ENCODE data around the gene ITGB5. TPM values are rescaled to one million over a fixed set of nuclear protein-coding genes. Genes with fewer than 3 reads are reported as not detected.

Gene ITGB5
- total and polyA plus RNA-seq, 4 donors: 21.0 to 126 (median 43.7) TPM

DNA sequence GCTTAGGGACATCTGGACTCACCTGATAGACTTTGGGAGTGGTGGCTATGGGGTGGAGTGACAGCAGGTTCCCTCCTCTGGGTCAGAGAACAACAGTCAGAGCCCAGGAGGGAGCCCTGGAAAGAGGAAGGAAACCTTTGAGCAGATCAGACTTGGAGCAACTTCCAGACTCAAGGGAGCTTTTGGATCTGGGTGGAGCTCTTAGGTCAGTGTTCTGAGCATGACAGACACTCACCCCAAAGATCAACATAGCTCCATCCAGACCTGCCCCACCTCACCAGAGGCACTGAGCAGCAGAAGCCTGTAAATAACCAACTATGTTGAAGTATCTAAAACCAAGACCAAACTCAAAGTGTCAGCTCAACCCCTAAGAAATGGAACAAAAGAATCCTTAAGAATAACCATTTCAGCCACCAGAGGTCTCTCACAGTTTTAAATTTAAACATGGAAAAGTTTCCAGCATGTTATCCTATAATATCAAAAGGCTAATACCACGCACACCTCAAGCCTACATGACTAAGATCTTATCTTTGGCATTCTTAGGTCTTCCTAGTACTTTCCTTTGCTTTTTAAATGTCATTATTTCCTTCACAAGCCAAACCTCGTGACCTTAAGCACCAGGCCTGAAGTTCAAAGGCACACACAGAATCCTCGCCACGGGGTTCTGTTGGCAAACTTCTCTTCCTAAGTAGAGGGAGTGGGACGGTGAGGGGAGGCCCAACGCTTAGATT, 100.5 kb downstream of the ITGB5 start:
- no peaks in the 10 kb centered on the region for H3K9me3 ChIP-seq (ENCODE audit: control insufficient read depth in 4 of 4, insufficient read depth in 3 of 4, low read length in 3 of 4)
- H3K27me3 ChIP-seq (ENCODE audit: control insufficient read depth in 3 of 3, insufficient read depth in 3 of 3, low read length in 2 of 3): no peaks in the 10 kb centered on the region
- H3K4me1 ChIP-seq (ENCODE audit: control insufficient read depth in 5 of 5, insufficient read depth in 5 of 5, low read length in 5 of 5): peaks cover 4 to 29% (median 9%) of the 10 kb centered on the region in 5 donors
- H3K9ac ChIP-seq (ENCODE audit: insufficient read depth in 1 of 2, low read length in 2 of 2): no peak overlapping the region
- no peak for ATAC-seq (ENCODE audit: insufficient read depth, low FRiP score)
- TF ChIP-seq, protein P1, sequence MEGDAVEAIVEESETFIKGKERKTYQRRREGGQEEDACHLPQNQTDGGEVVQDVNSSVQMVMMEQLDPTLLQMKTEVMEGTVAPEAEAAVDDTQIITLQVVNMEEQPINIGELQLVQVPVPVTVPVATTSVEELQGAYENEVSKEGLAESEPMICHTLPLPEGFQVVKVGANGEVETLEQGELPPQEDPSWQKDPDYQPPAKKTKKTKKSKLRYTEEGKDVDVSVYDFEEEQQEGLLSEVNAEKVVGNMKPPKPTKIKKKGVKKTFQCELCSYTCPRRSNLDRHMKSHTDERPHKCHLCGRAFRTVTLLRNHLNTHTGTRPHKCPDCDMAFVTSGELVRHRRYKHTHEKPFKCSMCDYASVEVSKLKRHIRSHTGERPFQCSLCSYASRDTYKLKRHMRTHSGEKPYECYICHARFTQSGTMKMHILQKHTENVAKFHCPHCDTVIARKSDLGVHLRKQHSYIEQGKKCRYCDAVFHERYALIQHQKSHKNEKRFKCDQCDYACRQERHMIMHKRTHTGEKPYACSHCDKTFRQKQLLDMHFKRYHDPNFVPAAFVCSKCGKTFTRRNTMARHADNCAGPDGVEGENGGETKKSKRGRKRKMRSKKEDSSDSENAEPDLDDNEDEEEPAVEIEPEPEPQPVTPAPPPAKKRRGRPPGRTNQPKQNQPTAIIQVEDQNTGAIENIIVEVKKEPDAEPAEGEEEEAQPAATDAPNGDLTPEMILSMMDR (IDR thresholded peaks at IDR 0.05; ENCODE audit: control extremely low read depth, extremely low read depth): no peak
- peak overlapping the region in 1 of 2 donors; percentile 68 for H3K27ac ChIP-seq (ENCODE audit: low read depth in 1 of 2, low read length in 1 of 2)
- 63 to 77% methylated on average over 6 of the region's 6 CpGs for WGBS, 2 donors
- no peaks in the 10 kb centered on the region for H3K36me3 ChIP-seq (ENCODE audit: control insufficient read depth in 4 of 4, insufficient read depth in 4 of 4, low read length in 4 of 4)
- DNase-seq: peak in 2 of 3 donors; percentile 62 to 66
- H3K4me3 ChIP-seq: no peak overlapping the region

DNA sequence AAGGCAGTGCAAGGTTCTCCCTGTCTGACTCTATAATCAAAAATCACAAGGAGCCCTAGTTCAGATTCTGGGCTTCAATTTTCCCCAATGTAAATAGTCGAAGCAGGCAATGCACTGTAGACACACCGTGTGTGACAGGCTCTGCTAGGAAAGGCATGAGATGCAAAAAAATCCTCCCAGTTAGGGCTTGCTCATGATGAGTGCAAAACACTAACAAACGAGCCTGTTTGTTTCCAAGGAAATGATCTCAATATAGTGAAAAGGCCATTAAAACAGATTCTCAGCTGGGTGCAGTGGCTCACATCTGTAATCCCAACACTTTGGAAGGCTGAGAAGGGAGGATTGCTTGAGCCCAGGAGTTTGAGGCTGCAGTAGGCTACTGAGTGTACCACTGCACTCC, 101.2 kb downstream of the ITGB5 start:
- Histone ChIP-seq H3K4me1 (ENCODE audit: control insufficient read depth in 5 of 5, insufficient read depth in 5 of 5, low read length in 5 of 5) (peaks cover 0 to 34% (median 12%) of the 10 kb centered on the region in 5 donors), H3K9ac (ENCODE audit: insufficient read depth in 1 of 2, low read length in 2 of 2) (no peak overlapping the region), H3K4me3 (no peak overlapping the region), H3K27ac (ENCODE audit: low read depth in 1 of 2, low read length in 1 of 2) (no peak overlapping the region), H3K9me3 (ENCODE audit: control insufficient read depth in 4 of 4, insufficient read depth in 3 of 4, low read length in 3 of 4) (no peaks in the 10 kb centered on the region), H3K27me3 (ENCODE audit: control insufficient read depth in 3 of 3, insufficient read depth in 3 of 3, low read length in 2 of 3) (no peaks in the 10 kb centered on the region), H3K36me3 (ENCODE audit: control insufficient read depth in 4 of 4, insufficient read depth in 4 of 4, low read length in 4 of 4) (no peaks in the 10 kb centered on the region)
- WGBS, 2 donors: 68 to 93% methylated on average over 3 of the region's 3 CpGs
- TF ChIP-seq, protein P1 (IDR thresholded peaks at IDR 0.05; ENCODE audit: control extremely low read depth, extremely low read depth): no peak
- no peak for ATAC-seq (ENCODE audit: insufficient read depth, low FRiP score)
- no peak for DNase-seq

DNA sequence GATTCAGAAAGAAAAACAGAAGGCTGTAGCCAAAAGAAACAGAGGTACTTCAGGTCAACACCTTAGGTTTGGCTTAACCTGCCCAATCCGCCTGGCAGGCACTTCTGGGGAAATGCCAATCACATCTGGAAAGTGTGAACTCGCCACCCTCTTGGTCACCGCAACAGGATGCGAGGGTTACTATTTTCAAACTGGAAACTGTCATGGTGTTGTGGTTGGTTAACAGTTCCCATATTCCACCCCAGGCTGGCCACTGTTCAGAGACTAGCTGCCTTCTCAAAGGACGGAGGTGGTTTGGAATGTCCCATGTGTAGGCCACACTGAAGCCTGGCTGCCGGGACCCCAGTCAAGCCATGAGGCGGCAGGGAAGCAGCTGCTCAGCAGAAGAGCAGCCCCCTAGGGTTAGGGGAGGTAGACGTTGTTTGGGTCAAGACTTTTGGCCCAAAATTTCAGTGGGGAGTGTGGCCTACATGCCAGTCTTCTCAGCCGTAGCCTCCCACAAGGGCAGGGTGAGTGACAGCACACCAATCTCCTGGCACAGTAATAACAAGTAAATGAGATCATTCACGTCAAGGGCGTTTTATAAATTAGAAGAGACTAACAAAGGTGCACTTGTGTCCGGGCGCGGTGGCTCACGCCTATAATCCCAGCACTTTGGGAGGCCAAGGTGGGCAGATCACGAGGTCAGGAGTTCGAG, 102.3 kb downstream of the ITGB5 start:
- no peaks in the 10 kb centered on the region for H3K36me3 ChIP-seq (ENCODE audit: control insufficient read depth in 4 of 4, insufficient read depth in 4 of 4, low read length in 4 of 4)
- no peaks in the 10 kb centered on the region for H3K27me3 ChIP-seq (ENCODE audit: control insufficient read depth in 3 of 3, insufficient read depth in 3 of 3, low read length in 2 of 3)
- no peak overlapping the region for H3K4me3 ChIP-seq
- no peak overlapping the region for H3K27ac ChIP-seq (ENCODE audit: low read depth in 1 of 2, low read length in 1 of 2)
- DNase-seq (no peak), ATAC-seq (ENCODE audit: insufficient read depth, low FRiP score) (no peak)
- H3K4me1 ChIP-seq (ENCODE audit: control insufficient read depth in 5 of 5, insufficient read depth in 5 of 5, low read length in 5 of 5): peaks cover 8 to 38% (median 22%) of the 10 kb centered on the region in 5 donors
- no peak overlapping the region for H3K9ac ChIP-seq (ENCODE audit: insufficient read depth in 1 of 2, low read length in 2 of 2)
- 65 to 81% methylated on average over 17 of the region's 17 CpGs for WGBS, 2 donors
- TF ChIP-seq, protein P1 (IDR thresholded peaks at IDR 0.05; ENCODE audit: control extremely low read depth, extremely low read depth): no peak
- H3K9me3 ChIP-seq (ENCODE audit: control insufficient read depth in 4 of 4, insufficient read depth in 3 of 4, low read length in 3 of 4): peaks cover 0 to 1% (median 0%) of the 10 kb centered on the region in 4 donors

Data from lung (tissue), 12 donors.